Adrenal gland (tissue), 5 donors: ENCODE data around the gene FCN3.
"Not testable (repeated sequence)": the region's sequence is repeated elsewhere in the genome, so short reads cannot be mapped to it uniquely, and the experiment has no call there.

Source experiments
- POLR2A ChIP-seq, 2 donors: fragments of 450-650 bp; IDR thresholded peaks; one replicate each; pipeline ENCODE4 v1.6.1; 2017; ENCODE audit warnings: antibody characterized with exemption in 2 of 2, mild to moderate bottlenecking in 2 of 2, moderate library complexity in 1 of 2
- TF ChIP-seq, protein P1 (sequence below), 6 experiments: fragments of 450-650 bp in 4 of 6; fragments of 200-600 bp in 2 of 6; sonication (generic) in 1 of 6; IDR thresholded peaks; 1 replicate in 5 of 6; 2 replicates in 1 of 6; pipeline versions ENCODE4 v1.5.1 to v1.8.0; 2016 to 2021; ENCODE audit warnings: antibody characterized with exemption in 6 of 6, mild to moderate bottlenecking in 2 of 6, moderate library complexity in 1 of 6
- donor health status: DM: no; HTN: no; CAD: no.

GRCh38 chr1:27384797-27385196 is 10.2 kb upstream of the FCN3 start:
- TF ChIP-seq, protein P1, sequence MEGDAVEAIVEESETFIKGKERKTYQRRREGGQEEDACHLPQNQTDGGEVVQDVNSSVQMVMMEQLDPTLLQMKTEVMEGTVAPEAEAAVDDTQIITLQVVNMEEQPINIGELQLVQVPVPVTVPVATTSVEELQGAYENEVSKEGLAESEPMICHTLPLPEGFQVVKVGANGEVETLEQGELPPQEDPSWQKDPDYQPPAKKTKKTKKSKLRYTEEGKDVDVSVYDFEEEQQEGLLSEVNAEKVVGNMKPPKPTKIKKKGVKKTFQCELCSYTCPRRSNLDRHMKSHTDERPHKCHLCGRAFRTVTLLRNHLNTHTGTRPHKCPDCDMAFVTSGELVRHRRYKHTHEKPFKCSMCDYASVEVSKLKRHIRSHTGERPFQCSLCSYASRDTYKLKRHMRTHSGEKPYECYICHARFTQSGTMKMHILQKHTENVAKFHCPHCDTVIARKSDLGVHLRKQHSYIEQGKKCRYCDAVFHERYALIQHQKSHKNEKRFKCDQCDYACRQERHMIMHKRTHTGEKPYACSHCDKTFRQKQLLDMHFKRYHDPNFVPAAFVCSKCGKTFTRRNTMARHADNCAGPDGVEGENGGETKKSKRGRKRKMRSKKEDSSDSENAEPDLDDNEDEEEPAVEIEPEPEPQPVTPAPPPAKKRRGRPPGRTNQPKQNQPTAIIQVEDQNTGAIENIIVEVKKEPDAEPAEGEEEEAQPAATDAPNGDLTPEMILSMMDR (IDR thresholded peaks at IDR 0.05) = not testable (repeated sequence)
- not testable (repeated sequence) for TF ChIP-seq POLR2A (IDR thresholded peaks at IDR 0.05)
